Pancreas (tissue), 10 donors: ENCODE results near the gene SYNDIG1. TPM values are rescaled to one million over a fixed set of nuclear protein-coding genes. Genes with fewer than 3 reads are reported as not detected.

Experiments
- ATAC-seq, 4 donors: fragments of 200-7000 bp; cut with Tn5 transposase; one replicate each; pipeline versions ENCODE4 v1.8.0 to v1.9.1; 2020; ENCODE audit warnings: mild to moderate bottlenecking in 4 of 4, moderate library complexity in 4 of 4
- DNase-seq, 6 donors: peaks; one replicate each; pipeline ENCODE4 v3.0.0-alpha.2; 2020
- FAIRE-seq: peaks from 2 replicates; lab custom pipeline; 2012; peaks lifted over from hg19 to GRCh38; lab: Jason Lieb, UNC
- H3K27ac ChIP-seq, 4 donors: fragments of 200-600 bp; sonication (generic); 1 replicate in 3 of 4; 2 replicates in 1 of 4; pipeline versions ENCODE4 v1.5.0 to v1.8.0; 2020
- H3K27me3 ChIP-seq, 4 donors: fragments of 200-600 bp; one replicate each; pipeline ENCODE4 v1.8.0; 2021
- H3K36me3 ChIP-seq, 3 donors: fragments of 200-600 bp; sonication (generic) in 1 of 3; one replicate each; pipeline versions ENCODE4 v1.5.0 to v1.8.0; 2020 to 2021
- H3K4me1 ChIP-seq, 3 donors: fragments of 200-600 bp; one replicate each; pipeline ENCODE4 v1.8.0; 2021
- H3K4me3 ChIP-seq, 4 donors: fragments of 200-600 bp; sonication (generic) in 2 of 4; one replicate each; pipeline versions ENCODE4 v1.5.0 to v1.8.0; 2020 to 2021
- H3K9me3 ChIP-seq, 4 donors: fragments of 200-600 bp; one replicate each; pipeline ENCODE4 v1.8.0; 2021
- WGBS, 2 donors: extraction: QIAGEN DNeasy Blood & Tissue Kit; methylation state at CpG; one replicate each; pipeline ENCODE4 v1.1.7; 2013; 5-methylcytosine and 5-hydroxymethylcytosine counted together
- intact Hi-C, 3 donors: fragments of 100-400 bp; cut with DNase I; formaldehyde crosslinking; loops; one replicate each; pipeline versions ENCODE4 v1.11.1 to v1.14.2; 2022
- polyA plus RNA-seq, 2 donors: library from polyadenylated mRNA; stranded (reverse); fragments of 200-250 nt; gene quantifications; one replicate each; pipeline ENCODE4 v1.2.3, GENCODE V29; 2013
- total RNA-seq, 6 donors: library from RNA; stranded (reverse); fragmentation: NEBNext Ultra II Directional in 4 of 6; extraction: Animal tissue kit (Norgen Biotek cat#: 25700) in 4 of 6; gene quantifications; one replicate each; pipeline versions ENCODE4 v1.2.1 to v1.2.4, GENCODE V29; 2021 to 2023
- TF ChIP-seq, protein P1 (sequence below), 4 donors: fragments of 200-600 bp; sonication (generic) in 3 of 4; IDR thresholded peaks; one replicate each; pipeline versions ENCODE4 v1.5.0 to v1.8.0; 2021; ENCODE audit warnings: antibody characterized with exemption in 4 of 4
- donor health status: healthy with polysubstance abuse.
- donor health status: DM: no; HTN: no; CAD: no; lungs with moderate emphysema.
- donor health status: DM: no; HTN: no; CAD: no.
- donor health status: control.
- donor health status: control.
- donor health status: Bipolar disorder and iron deficiency.
- donor health status: DM: yes; HTN: yes; CAD: no.
- donor health status: DM: no; HTN: no; CAD: no.
- donor health status: DM: no; HTN: no; CAD: no.
- donor health status: DM: yes; HTN: yes; CAD: no.

SYNDIG1 gene
- total and polyA plus RNA-seq, 8 donors: 0.04 to 0.46 (median 0.23) TPM; not detected in 1

DNA sequence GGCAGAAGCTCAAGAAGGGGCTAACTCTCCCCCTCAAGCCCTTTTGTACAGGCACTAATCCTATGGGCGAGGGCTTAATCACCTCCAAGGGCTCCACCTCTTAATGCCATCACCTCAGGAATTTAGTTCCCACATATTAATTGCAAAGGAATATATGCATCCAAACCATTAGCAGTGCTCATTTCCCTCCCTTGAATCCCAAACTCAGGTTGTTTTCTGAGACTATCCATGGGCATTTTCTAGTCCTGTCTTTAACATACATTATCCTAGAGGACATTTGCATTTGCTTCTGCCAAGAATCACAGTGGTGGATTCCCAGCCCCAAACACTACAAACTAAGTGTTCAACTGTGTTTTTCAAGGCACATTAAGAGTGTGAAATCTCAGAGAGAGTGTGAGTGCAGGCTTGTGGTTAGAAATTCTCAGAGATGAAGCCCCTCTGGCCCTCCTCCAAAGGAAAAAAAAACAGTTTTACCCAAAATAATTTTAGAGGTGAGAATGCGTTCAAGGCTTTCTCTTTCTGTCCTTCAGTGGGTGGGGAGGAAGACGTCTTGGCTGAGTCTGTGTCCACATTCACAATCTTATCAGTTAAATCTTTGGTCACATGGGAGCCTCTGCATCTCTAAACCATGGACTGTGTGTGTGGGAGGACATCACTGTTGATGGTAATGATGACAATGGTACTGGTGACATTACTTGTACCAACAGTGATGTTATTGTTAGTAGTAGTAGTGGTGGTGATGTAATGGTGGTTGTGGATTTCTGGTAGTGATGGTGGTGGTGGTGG, 59.3 kb downstream of the SYNDIG1 start:
- Histone ChIP-seq H3K9me3 (no peaks in the 10 kb centered on the region), H3K27ac (no peak overlapping the region), H3K4me1 (no peaks in the 10 kb centered on the region), H3K4me3 (no peak overlapping the region), H3K27me3 (no peaks in the 10 kb centered on the region), H3K36me3 (no peaks in the 10 kb centered on the region)
- intact Hi-C loops: no loop called here
- TF ChIP-seq, protein P1, sequence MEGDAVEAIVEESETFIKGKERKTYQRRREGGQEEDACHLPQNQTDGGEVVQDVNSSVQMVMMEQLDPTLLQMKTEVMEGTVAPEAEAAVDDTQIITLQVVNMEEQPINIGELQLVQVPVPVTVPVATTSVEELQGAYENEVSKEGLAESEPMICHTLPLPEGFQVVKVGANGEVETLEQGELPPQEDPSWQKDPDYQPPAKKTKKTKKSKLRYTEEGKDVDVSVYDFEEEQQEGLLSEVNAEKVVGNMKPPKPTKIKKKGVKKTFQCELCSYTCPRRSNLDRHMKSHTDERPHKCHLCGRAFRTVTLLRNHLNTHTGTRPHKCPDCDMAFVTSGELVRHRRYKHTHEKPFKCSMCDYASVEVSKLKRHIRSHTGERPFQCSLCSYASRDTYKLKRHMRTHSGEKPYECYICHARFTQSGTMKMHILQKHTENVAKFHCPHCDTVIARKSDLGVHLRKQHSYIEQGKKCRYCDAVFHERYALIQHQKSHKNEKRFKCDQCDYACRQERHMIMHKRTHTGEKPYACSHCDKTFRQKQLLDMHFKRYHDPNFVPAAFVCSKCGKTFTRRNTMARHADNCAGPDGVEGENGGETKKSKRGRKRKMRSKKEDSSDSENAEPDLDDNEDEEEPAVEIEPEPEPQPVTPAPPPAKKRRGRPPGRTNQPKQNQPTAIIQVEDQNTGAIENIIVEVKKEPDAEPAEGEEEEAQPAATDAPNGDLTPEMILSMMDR (IDR thresholded peaks at IDR 0.05): no peak
- DNase-seq: no peak
- ATAC-seq: no peak
- FAIRE-seq: no peak
- 53 to 63% methylated on average over 3 of the region's 3 CpGs for WGBS, 2 donors

DNA sequence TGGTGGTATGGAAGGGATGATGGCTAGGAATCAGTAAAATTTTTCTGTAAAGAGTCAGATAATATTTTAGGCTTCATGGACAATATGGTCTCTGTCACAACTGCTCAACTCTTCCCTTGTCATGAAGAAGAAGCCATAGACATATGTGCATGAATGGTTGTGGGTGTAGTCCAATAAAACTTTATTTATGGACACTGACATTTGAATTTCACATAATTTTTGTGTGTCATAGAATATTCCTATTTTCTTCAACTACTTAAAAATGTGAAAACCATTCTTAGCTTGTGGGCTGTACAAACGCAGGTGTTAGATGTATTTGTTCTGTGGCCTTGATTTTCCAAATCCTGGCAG, 59.9 kb downstream of the SYNDIG1 start:
- no peaks in the 10 kb centered on the region for H3K4me1 ChIP-seq
- no peak for DNase-seq
- ATAC-seq: no peak
- intact Hi-C loops: no loop called here
- TF ChIP-seq, protein P1 (IDR thresholded peaks at IDR 0.05): no peak
- H3K27ac ChIP-seq: no peak overlapping the region
- H3K27me3 ChIP-seq: no peaks in the 10 kb centered on the region
- no peaks in the 10 kb centered on the region for H3K9me3 ChIP-seq
- WGBS, 2 donors: 78 to 81% methylated on average over 1 of the region's 1 CpG
- no peak for FAIRE-seq
- no peak overlapping the region for H3K4me3 ChIP-seq
- no peaks in the 10 kb centered on the region for H3K36me3 ChIP-seq

DNA sequence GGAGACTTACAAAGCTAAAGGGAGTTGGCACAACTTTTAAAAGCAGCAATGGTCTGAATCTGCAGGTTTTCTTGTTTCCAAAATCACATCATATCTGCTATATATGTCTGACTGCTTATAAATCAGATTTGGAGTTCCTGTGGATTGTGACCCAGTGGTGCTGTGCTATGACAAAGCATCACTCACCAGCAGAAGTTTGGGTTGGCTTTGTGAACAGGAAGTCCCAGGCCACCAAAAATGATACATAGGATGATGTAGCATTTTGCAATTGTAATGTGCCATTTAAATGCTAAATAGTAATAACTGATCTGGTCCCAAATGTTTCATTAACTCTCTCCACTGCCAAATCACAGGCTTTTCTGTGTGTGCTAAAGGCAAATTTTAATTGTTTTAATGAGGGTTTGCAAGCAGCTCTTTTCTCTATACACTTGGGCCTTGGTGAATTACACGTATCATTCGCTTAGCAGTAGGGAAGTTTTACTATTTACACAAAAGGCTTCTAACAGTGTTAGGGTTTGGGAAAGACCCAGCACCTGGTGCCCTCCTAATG, 60.8 kb downstream of the SYNDIG1 start:
- ATAC-seq: no peak
- WGBS, 2 donors: 48 to 51% methylated on average over 2 of the region's 2 CpGs
- TF ChIP-seq, protein P1 (IDR thresholded peaks at IDR 0.05): no peak

DNA sequence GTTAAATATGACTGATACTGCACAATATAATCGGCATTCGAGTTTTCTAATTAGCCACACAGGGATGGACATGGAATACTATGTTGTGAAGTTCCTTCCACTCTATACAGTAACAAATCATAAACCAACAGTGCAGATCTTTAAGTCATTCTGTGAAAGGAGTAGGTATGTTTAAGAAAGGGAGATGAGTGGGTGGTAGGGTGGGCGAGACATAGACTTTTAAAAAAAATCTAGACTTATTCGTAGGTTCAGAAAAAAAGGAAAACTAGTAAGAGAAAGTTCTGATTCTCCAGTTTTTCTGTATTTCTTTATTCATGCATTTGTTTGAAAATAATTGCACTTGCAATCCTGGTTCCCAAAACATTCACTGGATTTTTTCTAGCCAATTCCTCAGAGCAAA, 61.8 kb downstream of the SYNDIG1 start:
- TF ChIP-seq, protein P1 (IDR thresholded peaks at IDR 0.05): no peak
- no peak overlapping the region for H3K4me3 ChIP-seq
- H3K9me3 ChIP-seq: no peaks in the 10 kb centered on the region
- H3K27ac ChIP-seq: no peak overlapping the region
- H3K27me3 ChIP-seq: no peaks in the 10 kb centered on the region
- no peaks in the 10 kb centered on the region for H3K4me1 ChIP-seq
- DNase-seq (no peak), ATAC-seq (no peak), FAIRE-seq (no peak)
- intact Hi-C loops: no loop called here
- WGBS, 2 donors: 66 to 78% methylated on average over 4 of the region's 4 CpGs
- H3K36me3 ChIP-seq: no peaks in the 10 kb centered on the region

More for the DNA sequence above, 60.8 kb downstream of the SYNDIG1 start:
- H3K27me3 ChIP-seq: no peaks in the 10 kb centered on the region
- no peak overlapping the region for H3K27ac ChIP-seq
- no peak overlapping the region for H3K4me3 ChIP-seq
- DNase-seq (no peak), FAIRE-seq (no peak)
- H3K4me1 ChIP-seq: no peaks in the 10 kb centered on the region
- H3K36me3 ChIP-seq: no peaks in the 10 kb centered on the region
- intact Hi-C loops: no loop called here
- no peaks in the 10 kb centered on the region for H3K9me3 ChIP-seq
